GM21367 (cell line): ENCODE results near the gene OGFR.
"Not testable (repeated sequence)": the region's sequence is repeated elsewhere in the genome, so short reads cannot be mapped to it uniquely, and the experiment has no call there.

Source experiments
- ATAC-seq: cut with Tn5 transposase; IDR thresholded peaks from one replicate; pipeline ENCODE4 v1.9.1; 2021; ENCODE audit not compliant: unreplicated experiment

The OGFR gene

GRCh38 chr20:62836967-62837490, 32.4 kb downstream of the OGFR start:
- no peak for ATAC-seq

DNA sequence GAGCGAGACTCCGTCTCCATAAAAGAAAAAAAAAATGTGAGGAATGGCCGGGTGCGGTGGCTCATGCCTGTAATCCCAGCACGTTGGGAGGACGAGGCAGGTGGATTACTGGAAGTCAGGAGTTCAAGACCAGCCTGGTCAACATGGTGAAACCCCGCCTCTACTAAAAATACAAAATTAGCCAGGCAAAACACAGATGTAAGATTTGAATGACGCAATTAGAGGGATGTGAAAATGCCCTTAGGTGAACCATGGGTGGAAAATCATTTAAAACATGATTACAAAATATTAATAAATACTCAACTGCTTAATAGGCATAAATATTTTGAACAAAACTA, 33.1 kb downstream of the OGFR start:
- ATAC-seq, result no peak

- no peak for ATAC-seq
Measured at GRCh38 chr20:62838128-62838891, 33.7 kb downstream of the OGFR start.

- no peak for ATAC-seq
Measured at GRCh38 chr20:62839261-62839660, 34.6 kb downstream of the OGFR start.

DNA sequence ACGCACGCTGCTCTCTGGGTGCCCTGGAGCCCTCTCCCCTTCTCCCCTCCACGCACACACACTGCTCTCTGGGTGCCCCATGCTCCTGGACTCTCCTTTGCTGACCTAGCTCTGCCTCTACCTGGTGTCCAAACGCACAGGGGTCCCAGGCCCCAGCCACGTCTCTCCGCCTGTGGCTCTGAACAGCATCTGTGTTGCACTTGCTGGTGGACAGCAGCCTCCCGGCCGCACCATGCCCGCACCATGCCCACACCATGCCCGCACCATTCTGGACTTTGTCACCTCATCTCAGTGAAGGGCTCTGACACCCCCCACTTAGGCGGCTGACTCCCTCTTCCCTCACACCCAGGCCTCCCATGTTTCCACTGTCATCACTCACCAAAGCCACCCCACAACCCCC, 35.2 kb downstream of the OGFR start:
- ATAC-seq, result no peak

DNA sequence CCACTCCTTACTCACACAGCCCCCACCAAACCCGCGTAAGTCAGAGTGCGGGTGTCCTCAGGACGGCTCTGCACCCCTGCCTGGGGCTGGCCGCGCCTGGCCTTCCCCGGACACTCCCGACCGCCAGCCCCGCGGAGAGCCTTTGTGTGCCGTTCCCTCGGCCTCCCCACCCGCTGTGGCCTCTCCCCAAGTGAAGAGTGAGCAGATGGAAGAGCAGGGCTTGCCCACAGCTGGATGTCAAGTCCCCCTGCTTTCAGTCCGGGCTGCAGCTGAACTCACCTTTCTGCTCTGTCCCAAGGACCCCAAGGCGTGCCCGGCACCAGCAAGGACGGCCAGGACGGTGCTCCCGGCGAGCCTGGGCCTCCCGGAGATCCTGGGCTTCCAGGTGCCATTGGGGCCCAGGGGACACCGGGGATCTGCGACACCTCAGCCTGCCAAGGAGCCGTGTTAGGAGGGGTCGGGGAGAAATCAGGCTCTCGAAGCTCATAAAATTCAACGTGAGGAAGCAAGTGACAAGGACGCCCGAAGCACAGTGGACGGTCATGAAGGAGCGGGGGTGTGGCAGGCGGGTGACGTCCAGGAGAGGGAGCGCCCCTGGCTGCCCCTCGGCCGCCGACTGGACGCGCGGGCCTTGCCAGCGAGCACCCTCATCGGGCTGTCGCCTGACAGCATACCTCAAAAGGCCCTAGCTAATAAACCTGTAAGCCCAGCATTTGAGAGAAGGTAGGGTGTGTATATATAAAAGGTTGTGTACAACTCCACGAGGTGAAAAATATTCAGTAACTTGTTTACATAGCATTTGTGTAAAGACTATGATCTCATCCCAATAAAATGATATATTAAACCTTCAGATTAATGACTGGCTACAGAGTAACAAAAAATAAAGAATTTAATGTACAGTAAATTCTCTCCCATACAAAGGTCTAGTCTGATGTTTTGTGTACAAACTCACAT, 35.9 kb downstream of the OGFR start:
- ATAC-seq, result no peak

DNA sequence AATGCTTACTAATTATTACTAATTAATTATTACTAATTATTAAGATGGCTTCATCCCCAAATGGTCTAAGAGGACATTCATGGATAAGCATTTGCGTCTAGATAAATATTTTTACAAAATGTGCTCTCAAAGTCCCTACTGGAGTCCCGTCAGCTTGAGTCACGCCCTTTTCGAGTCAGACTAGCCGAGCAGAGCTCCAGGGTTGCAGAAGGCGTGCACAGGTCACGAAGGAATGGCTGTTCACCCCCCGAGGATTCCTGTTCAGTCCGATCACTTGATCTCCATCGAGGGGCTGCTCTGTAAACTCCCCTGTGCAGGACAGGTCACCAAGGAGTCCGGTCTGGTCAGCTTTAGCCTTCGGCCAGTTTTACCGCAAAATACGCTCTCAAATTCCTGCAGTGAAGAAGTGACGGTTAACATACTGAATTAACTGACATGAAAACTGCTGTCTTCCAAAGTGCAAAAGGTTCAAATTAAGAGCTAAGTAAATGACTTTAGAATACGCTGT, 37.1 kb downstream of the OGFR start:
- ATAC-seq, result no peak

DNA sequence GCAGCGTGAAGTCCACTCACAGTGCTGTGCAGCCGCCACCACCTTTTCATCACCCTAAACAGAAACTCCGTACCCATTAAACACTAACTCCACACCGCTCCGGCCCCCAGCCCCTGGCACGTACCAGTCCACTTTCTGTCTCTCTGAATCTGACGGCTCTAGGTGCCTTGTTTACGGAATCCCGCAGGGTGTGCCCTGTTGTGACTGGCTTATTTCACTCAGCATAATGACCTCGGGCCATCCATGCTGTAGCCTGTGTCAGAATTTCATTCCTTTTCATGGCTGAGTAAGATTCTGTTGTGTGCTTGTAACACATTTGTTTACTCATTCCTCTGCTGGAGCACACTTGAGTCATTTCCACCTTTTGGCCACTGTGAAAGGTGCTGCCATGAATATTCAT, 39.0 kb downstream of the OGFR start:
- ATAC-seq, result no peak

DNA sequence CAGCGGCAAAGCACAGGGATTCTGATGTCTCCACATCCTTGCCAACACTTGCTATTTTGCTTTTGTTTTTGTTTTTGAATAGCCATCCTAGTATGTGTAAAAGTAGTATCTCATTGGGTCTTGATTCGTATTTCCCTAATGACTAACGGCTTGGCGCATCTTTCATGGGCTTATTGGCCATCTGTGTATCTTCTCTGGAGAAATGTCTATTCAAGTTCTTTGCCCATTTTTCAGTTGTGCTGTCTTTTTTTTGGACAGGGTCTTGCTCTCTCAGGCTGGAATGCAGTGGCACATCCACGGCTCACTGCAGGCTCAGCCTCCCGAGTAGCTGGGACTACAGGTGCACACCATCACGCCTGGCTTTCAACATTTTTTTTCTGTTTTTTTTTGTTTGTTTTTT, 39.5 kb downstream of the OGFR start:
- ATAC-seq, result no peak

DNA sequence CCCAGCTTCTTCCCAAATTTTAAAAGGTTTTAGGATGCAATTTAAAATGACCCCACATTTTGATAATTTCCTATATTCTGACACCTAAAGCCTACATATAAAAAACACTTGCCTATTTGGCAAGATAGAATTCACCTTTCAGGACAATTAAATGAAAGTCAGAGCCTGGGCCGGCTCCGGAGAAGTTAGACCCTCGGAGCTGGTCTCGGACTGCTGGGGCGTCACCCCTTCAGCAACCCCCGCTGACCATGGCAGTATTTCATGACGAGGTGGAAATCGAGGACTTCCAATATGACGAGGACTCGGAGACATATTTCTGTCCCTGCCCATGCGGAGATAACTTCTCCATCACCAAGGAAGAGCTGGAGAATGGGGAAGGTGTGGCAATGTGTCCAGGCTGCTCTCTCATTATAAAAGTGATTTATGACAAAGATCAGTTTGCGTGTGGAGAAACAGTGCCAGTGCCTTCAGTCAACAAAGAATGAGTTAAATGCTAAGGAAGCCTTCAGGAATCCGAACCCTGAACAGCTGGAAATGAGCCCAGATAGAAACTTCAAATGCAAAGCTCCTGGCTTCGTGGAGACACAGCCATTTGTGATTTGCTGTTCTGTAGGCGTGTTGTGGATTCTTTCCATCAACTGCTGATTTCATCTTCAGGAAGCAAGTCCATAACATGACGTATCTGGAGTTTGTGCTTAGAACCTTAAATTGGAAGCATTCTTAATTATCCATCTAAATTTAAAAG, 41.0 kb downstream of the OGFR start:
- ATAC-seq, result no peak

DNA sequence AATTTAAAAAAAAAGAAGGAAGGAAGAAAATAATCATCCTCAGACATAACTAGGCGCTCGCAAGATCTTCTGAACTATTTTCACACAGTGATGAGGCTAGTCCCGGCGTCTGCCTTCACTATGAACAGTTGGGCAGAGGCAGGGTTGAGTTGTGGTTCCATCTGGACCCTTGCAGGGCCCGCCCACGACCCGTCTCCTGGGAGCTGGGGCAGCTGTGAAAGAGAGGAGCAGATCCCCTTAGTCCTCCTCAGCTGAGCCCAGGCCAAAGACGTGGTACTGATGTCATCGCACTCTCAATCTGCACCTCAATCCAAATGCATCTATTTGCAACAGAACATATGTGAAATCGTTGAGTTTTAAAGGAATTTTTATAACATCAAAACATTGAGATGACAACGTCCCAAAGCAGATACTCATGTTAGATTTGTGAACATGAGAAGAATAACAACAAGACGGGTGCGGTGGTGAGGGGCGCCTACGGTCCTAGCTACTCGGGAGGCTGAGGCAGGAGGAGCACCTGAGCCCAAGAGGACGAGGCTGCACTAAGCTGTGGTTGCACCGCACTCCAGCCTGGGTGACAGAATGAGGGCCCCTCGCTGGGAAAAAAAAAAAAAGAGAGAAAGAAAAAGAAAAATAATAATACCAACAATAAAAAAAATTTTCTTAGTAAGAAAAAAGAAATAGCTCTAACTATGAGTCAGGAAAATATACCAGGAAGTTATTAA, 41.7 kb downstream of the OGFR start:
- ATAC-seq, result no peak

DNA sequence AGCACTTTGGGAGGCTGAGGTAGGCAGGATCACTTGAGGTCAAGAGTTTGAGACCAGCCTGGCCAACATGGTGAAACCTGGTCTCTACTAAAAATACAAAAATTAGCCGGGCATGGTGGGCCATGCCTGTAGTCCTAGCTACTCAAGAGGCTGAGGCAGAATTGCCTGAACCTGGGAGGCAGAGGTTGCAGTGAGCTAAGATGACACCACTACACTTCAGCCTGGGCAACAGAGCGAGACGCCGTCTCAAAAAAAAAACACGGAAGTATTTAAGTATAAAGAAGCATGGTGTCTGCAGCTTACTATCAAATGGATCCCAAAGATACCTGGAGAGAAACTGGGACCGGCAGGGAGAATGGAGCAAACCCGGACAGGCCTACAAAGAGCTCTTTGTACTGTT, 44.3 kb downstream of the OGFR start:
- ATAC-seq, result not testable (repeated sequence)

DNA sequence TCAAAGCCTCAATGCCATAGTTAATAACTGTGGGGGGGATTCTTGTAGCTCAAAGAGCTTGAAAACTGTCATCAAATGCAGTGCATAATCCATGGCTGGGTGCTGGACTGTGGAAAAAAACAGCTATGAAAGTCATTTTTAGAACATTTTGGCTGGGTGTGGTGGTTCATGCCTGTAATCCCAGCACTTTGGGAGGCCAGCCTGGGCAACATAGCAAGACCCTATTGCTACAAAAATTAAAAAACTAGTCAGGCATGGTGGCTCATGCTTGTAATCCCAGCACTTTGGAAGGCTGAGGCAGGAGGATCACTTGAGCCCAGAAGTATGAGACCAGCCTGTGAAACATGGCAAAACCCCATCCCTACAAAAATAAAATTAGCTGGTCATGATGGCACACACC, 44.8 kb downstream of the OGFR start:
- ATAC-seq, result no peak

DNA sequence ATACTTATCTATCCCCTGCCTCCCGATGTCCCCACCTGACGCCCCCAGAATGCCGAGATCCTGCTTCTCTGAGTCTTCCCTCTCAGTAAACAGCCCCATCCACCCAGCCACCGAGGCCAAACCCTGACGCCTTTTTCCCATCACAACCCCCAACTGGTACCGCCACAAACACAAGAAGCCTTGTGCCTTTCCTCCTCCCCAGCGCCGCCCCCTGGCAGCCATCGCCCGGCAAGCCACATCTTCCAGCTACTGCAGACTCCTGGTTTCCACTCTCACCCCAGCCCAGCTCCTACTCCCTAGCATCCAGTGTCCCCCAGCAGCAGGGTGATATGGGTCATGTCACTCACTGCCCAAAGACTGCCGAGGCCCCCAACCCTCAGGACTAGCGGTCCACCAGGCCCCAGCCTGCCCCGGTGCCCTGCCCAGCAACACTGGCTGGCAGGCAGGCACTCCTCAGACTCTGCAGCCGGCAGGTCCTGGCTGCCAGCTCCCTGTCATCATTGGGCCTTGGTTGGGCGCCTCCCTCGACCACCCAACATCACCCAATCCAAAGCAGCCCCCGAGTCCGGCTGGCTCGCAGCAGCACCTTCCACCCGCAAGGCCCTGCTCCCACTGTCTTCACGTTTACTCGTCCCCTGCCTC, 45.8 kb downstream of the OGFR start:
- ATAC-seq, result no peak

DNA sequence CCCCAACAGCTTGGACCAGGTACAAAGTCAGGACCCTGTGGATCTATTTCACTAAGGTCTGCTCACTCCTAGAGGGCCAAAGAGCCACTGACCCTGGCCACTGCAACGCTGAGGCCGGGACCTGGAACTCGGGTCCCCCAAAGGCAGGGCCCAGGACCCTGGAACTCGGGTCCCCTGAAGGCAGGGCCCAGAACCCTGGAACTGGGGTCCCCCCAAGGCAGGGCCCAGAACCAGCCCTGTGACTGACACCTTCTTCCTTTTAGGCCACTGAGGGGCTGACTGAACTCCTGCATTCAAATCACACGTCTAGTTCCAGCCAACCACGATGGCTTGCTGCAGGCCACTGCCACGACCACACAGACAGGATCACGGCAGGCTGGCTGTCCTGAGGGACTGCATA, 47.6 kb downstream of the OGFR start:
- ATAC-seq, result no peak

GRCh38 chr20:62852841-62853240, 48.2 kb downstream of the OGFR start:
- ATAC-seq, result no peak

DNA sequence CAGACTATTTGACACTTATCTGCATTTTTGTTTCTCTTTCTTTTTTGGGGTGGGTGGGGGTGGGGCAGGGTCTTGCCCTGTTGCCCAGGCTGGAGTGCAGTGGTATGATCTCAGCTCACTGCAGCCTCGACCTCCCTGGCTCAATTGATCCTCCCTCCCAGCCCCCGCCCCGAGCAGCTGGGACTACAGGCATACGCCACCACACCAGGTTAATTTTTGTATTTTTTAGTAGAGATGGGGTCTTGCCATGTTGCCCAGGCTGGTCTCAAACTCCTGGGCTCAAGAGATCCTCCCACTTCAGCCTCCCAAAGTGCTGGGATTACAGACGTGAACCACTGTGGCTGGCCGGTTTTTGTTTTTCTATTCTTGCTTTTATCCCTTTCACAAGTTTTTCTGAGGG, 48.7 kb downstream of the OGFR start:
- ATAC-seq, result not testable (repeated sequence)

- no peak for ATAC-seq
Measured at GRCh38 chr20:62854121-62854520, 49.5 kb downstream of the OGFR start.

DNA sequence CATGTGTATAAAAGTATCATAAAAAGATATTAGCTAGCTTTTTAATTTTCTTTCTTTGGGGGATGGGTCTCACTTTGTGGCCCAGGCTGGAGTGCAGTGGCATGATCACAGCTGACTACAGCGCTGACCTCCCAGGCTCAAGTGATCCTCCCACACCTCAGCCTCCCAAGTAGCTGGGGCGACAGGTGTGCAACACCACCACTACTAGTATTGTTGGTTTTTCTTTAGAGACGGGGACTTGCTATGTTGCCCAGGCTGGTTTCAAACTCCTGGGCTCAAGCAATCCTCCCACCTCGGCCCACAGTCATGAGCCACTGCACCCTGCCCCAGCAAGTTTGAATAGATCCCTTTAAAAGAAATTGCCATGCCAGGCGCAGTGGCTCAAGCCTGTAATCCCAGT, 50.5 kb downstream of the OGFR start:
- ATAC-seq, result no peak
